ENCODE results near the gene PCDHB9. TPM values are rescaled to one million over a fixed set of nuclear protein-coding genes. Genes with fewer than 3 reads are reported as not detected.
"Not testable (repeated sequence)": the region's sequence is repeated elsewhere in the genome, so short reads cannot be mapped to it uniquely, and the experiment has no call there.

Gene PCDHB9
- total RNA-seq, 2 donors from 2014 or later, result not detected

DNA sequence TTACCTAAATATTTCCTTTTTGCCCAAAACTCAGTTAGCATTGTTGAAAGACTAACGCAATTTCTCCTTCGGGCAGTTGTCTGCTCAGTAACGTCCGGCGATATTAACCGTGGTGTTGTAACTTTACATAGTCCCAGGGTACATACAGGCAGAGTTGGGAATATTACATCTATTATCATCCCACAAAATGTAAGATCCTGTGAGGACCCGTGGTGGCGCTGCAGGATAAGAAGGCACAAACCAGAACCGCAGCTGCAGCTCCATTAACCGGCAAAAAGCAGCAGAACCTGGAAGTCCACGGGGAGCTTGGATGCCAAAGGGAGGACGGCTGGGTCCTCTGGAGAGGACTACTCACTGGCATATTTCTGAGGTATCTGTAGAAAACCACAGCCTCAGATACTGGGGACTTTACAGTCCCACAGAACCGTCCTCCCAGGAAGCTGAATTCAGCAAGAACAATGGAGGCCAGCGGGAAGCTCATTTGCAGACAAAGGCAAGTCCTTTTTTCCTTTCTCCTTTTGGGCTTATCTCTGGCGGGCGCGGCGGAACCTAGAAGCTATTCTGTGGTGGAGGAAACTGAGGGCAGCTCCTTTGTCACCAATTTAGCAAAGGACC is 9.3 kb upstream of the PCDHB9 start, which contains the start of gene PCDHB8:
TSS of gene PCDHB8 (plus strand) at position 214 of the 615 bp plus-strand sequence. CDS start at position 459, 245 bp downstream.
- not testable (repeated sequence) for ATAC-seq (replicated peaks); H3K9me3 Mint-ChIP-seq

DNA sequence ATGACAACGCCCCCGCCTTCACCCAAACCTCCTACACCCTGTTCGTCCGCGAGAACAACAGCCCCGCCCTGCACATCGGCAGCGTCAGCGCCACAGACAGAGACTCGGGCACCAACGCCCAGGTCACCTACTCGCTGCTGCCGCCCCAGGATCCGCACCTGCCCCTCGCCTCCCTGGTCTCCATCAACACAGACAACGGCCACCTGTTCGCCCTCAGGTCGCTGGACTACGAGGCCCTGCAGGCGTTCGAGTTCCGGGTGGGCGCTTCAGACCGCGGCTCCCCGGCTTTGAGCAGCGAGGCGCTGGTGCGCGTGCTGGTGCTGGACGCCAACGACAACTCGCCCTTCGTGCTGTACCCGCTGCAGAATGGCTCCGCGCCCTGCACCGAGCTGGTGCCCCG is 7.6 kb upstream of the PCDHB9 start:
- H3K4me3 Mint-ChIP-seq, result not testable (repeated sequence)

More for the DNA sequence above, 9.3 kb upstream of the PCDHB9 start, which contains the start of gene PCDHB8:
- not testable (repeated sequence) for H3K27ac Mint-ChIP-seq; H3K36me3 Mint-ChIP-seq (ENCODE audit: low read depth); H3K4me3 Mint-ChIP-seq; H3K4me1 Mint-ChIP-seq
- H3K27me3 Mint-ChIP-seq, result peaks cover 23% of the 10 kb centered on the region

DNA sequence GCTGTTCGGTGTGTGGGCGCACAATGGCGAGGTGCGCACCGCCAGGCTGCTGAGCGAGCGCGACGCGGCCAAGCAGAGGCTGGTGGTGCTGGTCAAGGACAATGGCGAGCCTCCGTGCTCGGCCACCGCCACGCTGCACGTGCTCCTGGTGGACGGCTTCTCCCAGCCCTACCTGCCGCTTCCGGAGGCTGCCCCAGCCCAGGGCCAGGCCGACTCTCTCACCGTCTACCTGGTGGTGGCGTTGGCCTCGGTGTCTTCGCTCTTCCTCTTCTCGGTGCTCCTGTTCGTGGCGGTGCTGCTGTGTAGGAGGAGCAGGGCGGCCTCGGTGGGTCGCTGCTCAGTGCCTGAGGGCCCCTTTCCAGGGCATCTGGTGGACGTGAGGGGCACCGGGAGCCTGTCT is 7.1 kb upstream of the PCDHB9 start:
- peaks cover 31% of the 10 kb centered on the region for H3K27me3 Mint-ChIP-seq
- not testable (repeated sequence) for ATAC-seq (replicated peaks); H3K36me3 Mint-ChIP-seq (ENCODE audit: low read depth); H3K4me1 Mint-ChIP-seq; H3K9me3 Mint-ChIP-seq; H3K27ac Mint-ChIP-seq; H3K4me3 Mint-ChIP-seq

More for the DNA sequence above, 7.6 kb upstream of the PCDHB9 start:
- H3K27ac Mint-ChIP-seq; ATAC-seq (replicated peaks); H3K36me3 Mint-ChIP-seq (ENCODE audit: low read depth); H3K4me1 Mint-ChIP-seq; H3K9me3 Mint-ChIP-seq: not testable (repeated sequence)
- peaks cover 26% of the 10 kb centered on the region for H3K27me3 Mint-ChIP-seq

DNA sequence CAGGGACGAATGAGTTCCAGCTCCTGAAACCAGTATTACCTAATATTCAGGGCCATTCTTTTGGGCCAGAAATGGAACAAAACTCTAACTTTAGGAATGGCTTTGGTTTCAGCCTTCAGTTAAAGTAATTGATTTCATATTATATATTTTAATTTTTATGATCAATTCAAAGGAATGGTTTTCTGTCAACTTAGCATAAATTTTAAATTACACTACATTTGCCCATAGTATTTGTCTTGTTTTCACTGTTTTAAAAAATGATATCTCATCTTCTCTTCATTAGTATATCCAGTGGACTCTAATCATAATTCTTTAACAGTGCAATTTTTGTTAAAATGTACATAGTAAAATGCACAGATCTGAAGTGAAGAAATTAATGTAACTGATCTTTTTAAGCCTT is 6.6 kb upstream of the PCDHB9 start:
- no peaks in the 10 kb centered on the region for H3K36me3 Mint-ChIP-seq (ENCODE audit: low read depth)
- H3K9me3 Mint-ChIP-seq, result no peaks in the 10 kb centered on the region
- no peaks in the 10 kb centered on the region for H3K4me1 Mint-ChIP-seq
- H3K27ac Mint-ChIP-seq, result no peak overlapping the region
- peaks cover 34% of the 10 kb centered on the region for H3K27me3 Mint-ChIP-seq
- no peak for ATAC-seq (replicated peaks)
- H3K4me3 Mint-ChIP-seq, result no peak overlapping the region

DNA sequence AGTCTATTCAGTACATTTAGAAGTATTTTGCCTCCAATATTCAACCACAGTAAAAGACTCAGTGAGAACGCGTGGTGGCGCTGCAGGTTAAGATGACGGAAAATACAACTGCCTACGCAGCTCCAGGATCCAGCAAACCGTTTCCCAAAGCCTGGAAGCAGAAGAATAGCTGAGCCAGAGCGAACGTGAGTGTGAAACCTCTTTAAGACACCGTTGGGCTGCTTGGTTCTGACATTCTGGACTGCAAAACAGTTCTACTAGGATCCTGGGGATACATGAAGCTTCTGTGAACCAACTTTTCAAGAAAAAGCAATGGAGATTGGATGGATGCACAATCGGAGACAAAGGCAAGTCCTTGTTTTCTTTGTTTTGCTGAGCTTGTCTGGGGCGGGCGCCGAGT is 4.7 kb upstream of the PCDHB9 start, which contains the start of gene PCDHB16:
TSS of gene PCDHB16 (plus strand) at position 140 of the 400 bp plus-strand sequence. CDS start at position 313, 173 bp downstream.
- Mint-ChIP-seq H3K9me3 (peaks cover 5% of the 10 kb centered on the region), H3K4me1 (peaks cover 6% of the 10 kb centered on the region), H3K27ac (no peak within 1 kb of the TSS), H3K36me3 (ENCODE audit: low read depth) (no peaks in the 10 kb centered on the region), H3K27me3 (peaks cover 45% of the 10 kb centered on the region), H3K4me3 (no peak within 1 kb of the TSS)
- no peak for ATAC-seq (replicated peaks)

DNA sequence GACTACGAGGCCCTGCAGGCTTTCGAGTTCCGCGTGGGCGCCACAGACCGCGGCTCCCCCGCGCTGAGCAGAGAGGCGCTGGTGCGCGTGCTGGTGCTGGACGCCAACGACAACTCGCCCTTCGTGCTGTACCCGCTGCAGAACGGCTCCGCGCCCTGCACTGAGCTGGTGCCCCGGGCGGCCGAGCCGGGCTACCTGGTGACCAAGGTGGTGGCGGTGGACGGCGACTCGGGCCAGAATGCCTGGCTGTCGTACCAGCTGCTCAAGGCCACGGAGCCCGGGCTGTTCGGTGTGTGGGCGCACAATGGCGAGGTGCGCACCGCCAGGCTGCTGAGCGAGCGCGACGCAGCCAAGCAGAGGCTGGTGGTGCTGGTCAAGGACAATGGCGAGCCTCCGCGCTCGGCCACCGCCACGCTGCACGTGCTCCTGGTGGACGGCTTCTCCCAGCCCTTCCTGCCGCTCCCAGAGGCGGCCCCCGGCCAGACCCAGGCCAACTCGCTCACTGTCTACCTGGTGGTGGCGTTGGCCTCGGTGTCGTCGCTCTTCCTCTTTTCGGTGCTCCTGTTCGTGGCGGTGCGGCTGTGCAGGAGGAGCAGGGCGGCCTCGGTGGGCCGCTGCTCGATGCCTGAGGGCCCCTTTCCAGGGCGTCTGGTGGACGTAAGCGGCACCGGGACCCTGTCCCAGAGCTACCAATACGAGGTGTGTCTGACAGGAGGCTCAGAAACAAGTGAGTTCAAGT is 2.7 kb upstream of the PCDHB9 start:
- not testable (repeated sequence) for H3K9me3 Mint-ChIP-seq; H3K4me1 Mint-ChIP-seq; H3K27ac Mint-ChIP-seq; H3K4me3 Mint-ChIP-seq; ATAC-seq (replicated peaks); H3K36me3 Mint-ChIP-seq (ENCODE audit: low read depth)
- H3K27me3 Mint-ChIP-seq, result peaks cover 52% of the 10 kb centered on the region

DNA sequence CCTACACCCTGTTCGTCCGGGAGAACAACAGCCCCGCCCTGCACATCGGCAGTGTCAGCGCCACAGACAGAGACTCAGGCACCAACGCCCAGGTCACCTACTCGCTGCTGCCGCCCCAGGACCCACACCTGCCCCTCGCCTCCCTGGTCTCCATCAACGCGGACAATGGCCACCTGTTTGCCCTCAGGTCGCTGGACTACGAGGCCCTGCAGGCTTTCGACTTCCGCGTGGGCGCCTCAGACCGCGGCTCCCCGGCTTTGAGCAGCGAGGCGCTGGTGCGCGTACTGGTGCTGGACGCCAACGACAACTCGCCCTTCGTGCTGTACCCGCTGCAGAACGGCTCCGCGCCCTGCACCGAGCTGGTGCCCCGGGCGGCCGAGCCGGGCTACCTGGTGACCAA is 1.7 kb downstream of the PCDHB9 start:
- not testable (repeated sequence) for H3K4me3 Mint-ChIP-seq; H3K4me1 Mint-ChIP-seq; H3K36me3 Mint-ChIP-seq (ENCODE audit: low read depth); H3K27ac Mint-ChIP-seq; ATAC-seq (replicated peaks)
- peaks cover 37% of the 10 kb centered on the region for H3K27me3 Mint-ChIP-seq
- peaks cover 11% of the 10 kb centered on the region for H3K9me3 Mint-ChIP-seq

DNA sequence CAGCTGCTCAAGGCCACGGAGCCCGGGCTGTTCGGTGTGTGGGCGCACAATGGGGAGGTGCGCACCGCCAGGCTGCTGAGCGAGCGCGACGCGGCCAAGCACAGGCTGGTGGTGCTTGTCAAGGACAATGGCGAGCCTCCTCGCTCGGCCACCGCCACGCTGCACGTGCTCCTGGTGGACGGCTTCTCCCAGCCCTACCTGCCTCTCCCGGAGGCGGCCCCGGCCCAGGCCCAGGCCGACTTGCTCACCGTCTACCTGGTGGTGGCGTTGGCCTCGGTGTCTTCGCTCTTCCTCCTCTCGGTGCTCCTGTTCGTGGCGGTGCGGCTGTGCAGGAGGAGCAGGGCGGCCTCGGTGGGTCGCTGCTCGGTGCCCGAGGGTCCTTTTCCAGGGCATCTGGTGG is 2.2 kb downstream of the PCDHB9 start:
- not testable (repeated sequence) for ATAC-seq (replicated peaks); H3K27ac Mint-ChIP-seq; H3K4me1 Mint-ChIP-seq; H3K36me3 Mint-ChIP-seq (ENCODE audit: low read depth); H3K4me3 Mint-ChIP-seq
- Mint-ChIP-seq H3K27me3 (peaks cover 37% of the 10 kb centered on the region), H3K9me3 (peaks cover 11% of the 10 kb centered on the region)

DNA sequence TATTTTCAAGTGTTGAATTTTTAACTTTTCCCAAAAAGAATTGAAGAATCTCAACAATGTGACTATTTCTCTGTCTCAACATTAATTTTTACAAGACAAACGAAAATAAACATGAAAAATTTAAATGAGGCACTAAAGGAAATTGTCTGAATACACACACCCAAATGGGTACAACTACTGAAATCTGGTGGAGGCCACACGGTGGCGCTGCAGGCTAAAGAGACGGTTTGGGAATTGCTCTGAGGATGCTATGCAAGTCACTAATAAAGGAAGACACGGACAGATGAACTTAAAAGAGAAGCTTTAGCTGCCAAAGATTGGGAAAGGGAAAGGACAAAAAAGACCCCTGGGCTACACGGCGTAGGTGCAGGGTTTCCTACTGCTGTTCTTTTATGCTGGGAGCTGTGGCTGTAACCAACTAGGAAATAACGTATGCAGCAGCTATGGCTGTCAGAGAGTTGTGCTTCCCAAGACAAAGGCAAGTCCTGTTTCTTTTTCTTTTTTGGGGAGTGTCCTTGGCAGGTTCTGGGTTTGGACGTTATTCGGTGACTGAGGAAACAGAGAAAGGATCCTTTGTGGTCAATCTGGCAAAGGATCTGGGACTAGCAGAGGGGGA is 5.3 kb downstream of the PCDHB9 start, which contains the start of gene PCDHB10:
TSS of gene PCDHB10 (plus strand) at position 244 of the 616 bp plus-strand sequence. CDS start at position 444, 200 bp downstream.
- Mint-ChIP-seq H3K27ac (no peak within 1 kb of the TSS), H3K4me1 (peaks cover under 1% of the 10 kb centered on the region), H3K27me3 (peaks cover 20% of the 10 kb centered on the region), H3K36me3 (ENCODE audit: low read depth) (no peaks in the 10 kb centered on the region), H3K4me3 (no peak within 1 kb of the TSS), H3K9me3 (peaks cover 12% of the 10 kb centered on the region)
- ATAC-seq (replicated peaks), result peak; percentile 43

DNA sequence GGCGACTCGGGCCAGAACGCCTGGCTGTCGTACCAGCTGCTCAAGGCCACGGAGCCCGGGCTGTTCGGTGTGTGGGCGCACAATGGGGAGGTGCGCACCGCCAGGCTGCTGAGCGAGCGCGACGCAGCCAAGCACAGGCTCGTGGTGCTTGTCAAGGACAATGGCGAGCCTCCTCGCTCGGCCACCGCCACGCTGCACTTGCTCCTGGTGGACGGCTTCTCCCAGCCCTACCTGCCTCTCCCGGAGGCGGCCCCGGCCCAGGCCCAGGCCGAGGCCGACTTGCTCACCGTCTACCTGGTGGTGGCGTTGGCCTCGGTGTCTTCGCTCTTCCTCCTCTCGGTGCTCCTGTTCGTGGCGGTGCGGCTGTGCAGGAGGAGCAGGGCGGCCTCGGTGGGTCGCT is 7.4 kb downstream of the PCDHB9 start:
- Mint-ChIP-seq H3K27me3 (peaks cover 27% of the 10 kb centered on the region), H3K9me3 (peaks cover 18% of the 10 kb centered on the region)
- not testable (repeated sequence) for H3K4me3 Mint-ChIP-seq; ATAC-seq (replicated peaks); H3K4me1 Mint-ChIP-seq; H3K27ac Mint-ChIP-seq; H3K36me3 Mint-ChIP-seq (ENCODE audit: low read depth)

DNA sequence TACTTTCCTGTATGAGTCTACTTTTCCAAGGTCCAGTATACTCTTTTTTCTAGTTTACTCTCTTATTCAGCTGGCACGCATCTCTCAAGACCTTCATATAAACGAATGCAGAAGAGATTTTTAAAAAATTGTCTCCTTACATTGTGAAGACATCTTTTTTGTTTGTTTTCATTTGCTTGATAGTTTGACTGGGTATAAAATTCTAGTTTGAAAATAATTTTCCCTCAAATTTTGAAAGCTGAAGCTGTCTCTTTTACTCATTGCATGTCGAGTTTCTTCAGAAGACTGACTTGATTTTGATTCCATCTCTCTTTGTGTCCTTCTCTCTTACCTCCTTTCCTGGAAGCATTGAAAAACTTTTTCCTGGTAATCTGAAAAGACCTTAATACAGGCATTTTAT is 9.4 kb downstream of the PCDHB9 start:
- H3K27me3 Mint-ChIP-seq, result peaks cover 35% of the 10 kb centered on the region
- H3K9me3 Mint-ChIP-seq, result peaks cover 18% of the 10 kb centered on the region
- H3K27ac Mint-ChIP-seq, result no peak overlapping the region
- no peaks in the 10 kb centered on the region for H3K36me3 Mint-ChIP-seq (ENCODE audit: low read depth)
- H3K4me1 Mint-ChIP-seq, result no peaks in the 10 kb centered on the region
- H3K4me3 Mint-ChIP-seq, result no peak overlapping the region
- ATAC-seq (replicated peaks), result no peak

DNA sequence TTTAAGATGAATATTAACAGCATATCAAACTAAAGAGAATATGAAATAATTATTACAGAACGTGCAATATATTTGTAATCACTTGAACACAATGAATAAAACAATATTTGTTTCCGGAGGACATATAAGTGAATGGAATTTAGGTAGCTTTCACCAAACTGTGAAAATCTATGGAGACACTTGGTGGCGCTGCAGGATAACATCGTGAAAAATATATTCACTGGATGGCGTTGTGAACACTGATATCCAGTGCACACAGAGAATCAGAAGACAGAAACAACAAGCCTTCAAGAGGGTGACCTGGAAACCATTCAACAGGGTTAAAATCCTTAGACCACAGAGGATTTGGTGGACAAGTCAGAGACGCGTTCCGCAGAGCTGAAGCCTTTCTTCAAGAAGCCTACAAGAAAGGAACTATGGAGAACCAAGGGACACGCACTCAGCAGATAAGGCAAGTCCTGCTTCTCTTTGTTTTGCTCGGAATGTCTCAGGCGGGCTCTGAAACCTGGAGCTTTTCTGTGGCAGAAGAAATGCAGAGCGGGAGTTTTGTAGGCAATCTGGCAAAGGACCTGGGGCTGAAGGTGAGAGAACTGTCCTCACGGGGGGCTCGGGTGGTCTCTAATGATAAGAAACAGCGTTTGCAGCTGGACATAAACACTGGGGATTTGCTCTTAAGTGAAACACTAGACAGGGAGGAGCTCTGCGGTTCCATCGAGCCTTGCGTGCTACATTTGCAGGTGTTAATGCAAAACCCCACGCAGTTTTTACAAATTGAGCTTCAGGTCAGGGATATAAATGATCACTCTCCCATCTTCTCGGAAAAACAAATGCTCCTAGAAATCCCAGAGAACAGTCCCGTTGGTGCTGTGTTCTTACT is 12.6 kb downstream of the PCDHB9 start, which contains the start of gene PCDHB11:
TSS of gene PCDHB11 (plus strand) at position 269 of the 877 bp plus-strand sequence. CDS start at position 417, 148 bp downstream.
- no peaks in the 10 kb centered on the region for H3K4me1 Mint-ChIP-seq
- no peak for ATAC-seq (replicated peaks)
- H3K27me3 Mint-ChIP-seq, result peaks cover 26% of the 10 kb centered on the region
- no peak within 1 kb of the TSS for H3K4me3 Mint-ChIP-seq
- no peaks in the 10 kb centered on the region for H3K36me3 Mint-ChIP-seq (ENCODE audit: low read depth)
- H3K27ac Mint-ChIP-seq, result no peak within 1 kb of the TSS
- peaks cover 18% of the 10 kb centered on the region for H3K9me3 Mint-ChIP-seq

DNA sequence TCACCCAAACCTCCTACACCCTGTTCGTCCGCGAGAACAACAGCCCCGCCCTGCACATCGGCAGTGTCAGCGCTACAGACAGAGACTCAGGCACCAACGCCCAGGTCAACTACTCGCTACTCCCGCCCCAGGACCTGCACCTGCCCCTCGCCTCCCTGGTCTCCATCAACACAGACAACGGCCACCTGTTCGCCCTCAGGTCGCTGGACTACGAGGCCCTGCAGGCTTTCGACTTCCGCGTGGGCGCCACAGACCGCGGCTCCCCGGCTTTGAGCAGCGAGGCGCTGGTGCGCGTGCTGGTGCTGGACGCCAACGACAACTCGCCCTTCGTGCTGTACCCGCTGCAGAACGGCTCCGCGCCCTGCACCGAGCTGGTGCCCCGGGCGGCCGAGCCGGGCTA is 14.2 kb downstream of the PCDHB9 start:
- H3K4me3 Mint-ChIP-seq; H3K4me1 Mint-ChIP-seq; H3K36me3 Mint-ChIP-seq (ENCODE audit: low read depth); ATAC-seq (replicated peaks); H3K27ac Mint-ChIP-seq: not testable (repeated sequence)
- H3K9me3 Mint-ChIP-seq, result peaks cover 17% of the 10 kb centered on the region
- peaks cover 25% of the 10 kb centered on the region for H3K27me3 Mint-ChIP-seq

DNA sequence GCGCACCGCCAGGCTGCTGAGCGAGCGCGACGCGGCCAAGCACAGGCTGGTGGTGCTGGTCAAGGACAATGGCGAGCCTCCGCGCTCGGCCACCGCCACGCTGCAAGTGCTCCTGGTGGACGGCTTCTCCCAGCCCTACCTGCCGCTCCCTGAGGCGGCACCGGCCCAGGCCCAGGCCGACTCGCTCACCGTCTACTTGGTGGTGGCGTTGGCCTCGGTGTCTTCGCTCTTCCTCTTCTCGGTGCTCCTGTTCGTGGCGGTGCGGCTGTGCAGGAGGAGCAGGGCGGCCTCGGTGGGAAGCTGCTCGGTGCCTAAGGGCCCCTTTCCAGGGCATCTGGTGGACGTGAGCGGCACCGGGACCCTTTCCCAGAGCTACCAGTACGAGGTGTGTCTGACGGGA is 14.7 kb downstream of the PCDHB9 start:
- H3K4me3 Mint-ChIP-seq; H3K4me1 Mint-ChIP-seq; ATAC-seq (replicated peaks); H3K36me3 Mint-ChIP-seq (ENCODE audit: low read depth); H3K27ac Mint-ChIP-seq: not testable (repeated sequence)
- Mint-ChIP-seq H3K9me3 (peaks cover 13% of the 10 kb centered on the region), H3K27me3 (peaks cover 28% of the 10 kb centered on the region)

Data from activated T-helper 17 cell treated with anti-CD3 and anti-CD28 coated beads, Interleukin-2, amount 50 U/mL, for 72 hours (primary cell).